H1 (cell line): ENCODE data around the gene EGR2. TPM values are rescaled to one million over a fixed set of nuclear protein-coding genes. Genes with fewer than 3 reads are reported as not detected.

Source experiments
- CTCF ChIA-PET: fragments of 300-600 bp; sonication (Branson Sonifier 250); formaldehyde crosslinking; loops from one replicate; lab custom pipeline; 2021; ENCODE audit not compliant: partially characterized antibody; lab: Charles Lee
- POLR2A ChIA-PET: fragments of 300-600 bp; sonication (Branson Sonifier 250); formaldehyde crosslinking; loops from one replicate; lab custom pipeline; 2021; ENCODE audit warnings: inconsistent platforms; ENCODE audit not compliant: partially characterized antibody; lab: Charles Lee
- DNase-seq, 2 experiments: peaks; one replicate each; pipeline versions ENCODE4 v3.0.0 to v3.0.0-alpha.2; 2010 to 2022; ENCODE audit warnings: low spot score in 2 of 2, low read depth in 1 of 2, mixed read lengths in 1 of 2
- FAIRE-seq: peaks from 2 replicates; lab custom pipeline; 2011; peaks lifted over from hg19 to GRCh38; lab: Jason Lieb, UNC
- H2AFZ ChIP-seq: 2 replicates; pipeline ENCODE4 v1.8.1; 2012; ENCODE audit warnings: low read length, inconsistent platforms
- H2AK5ac ChIP-seq: 2 replicates; pipeline ENCODE4 v1.6.1; 2013; ENCODE audit warnings: low read depth, low read length
- H2BK120ac ChIP-seq: replicated peaks from 2 replicates; pipeline ENCODE3; 2013; ENCODE audit warnings: low read depth, low read length, inconsistent platforms
- H2BK12ac ChIP-seq: 2 replicates; pipeline ENCODE4 v1.6.1; 2013; ENCODE audit warnings: low read depth, low read length
- H2BK15ac ChIP-seq: 2 replicates; pipeline ENCODE4 v1.6.1; 2013; ENCODE audit warnings: low read length
- H2BK20ac ChIP-seq: 2 replicates; pipeline ENCODE4 v1.6.1; 2013; ENCODE audit warnings: low read length
- H2BK5ac ChIP-seq: 2 replicates; pipeline ENCODE4 v1.6.1; 2013; ENCODE audit warnings: low read depth, low read length
- H3K14ac ChIP-seq: 2 replicates; pipeline ENCODE4 v1.6.1; 2013; ENCODE audit warnings: inconsistent platforms; ENCODE audit not compliant: insufficient read length
- H3K18ac ChIP-seq: 2 replicates; pipeline ENCODE4 v1.6.1; 2013; ENCODE audit warnings: low read length; ENCODE audit errors: extremely low read depth
- H3K23ac ChIP-seq: 2 replicates; pipeline ENCODE4 v1.6.1; 2013; ENCODE audit warnings: inconsistent platforms; ENCODE audit not compliant: insufficient read length
- H3K23me2 ChIP-seq: 2 replicates; pipeline ENCODE4 v1.6.1; 2013; ENCODE audit warnings: low read depth, low read length
- H3K27ac ChIP-seq: 2 replicates; pipeline ENCODE4 v1.6.1; 2011; ENCODE audit warnings: low read depth, low read length, inconsistent platforms
- H3K27me3 ChIP-seq, 4 experiments: replicated peaks in 1 of 4; 1 replicate in 1 of 4; 2 replicates in 3 of 4; pipeline versions ENCODE4 v1.6.1 to v1.8.1; 2011 to 2013; ENCODE audit warnings: low read length in 3 of 4, mild to moderate bottlenecking in 3 of 4, inconsistent platforms in 2 of 4, mixed read lengths in 2 of 4, moderate library complexity in 1 of 4; ENCODE audit not compliant: control insufficient read depth in 3 of 4, insufficient read depth in 3 of 4; ENCODE audit errors: extremely low read depth in 1 of 4
- H3K36me3 ChIP-seq, 4 experiments: 2 replicates each; pipeline versions ENCODE4 v1.6.1 to v1.8.1; 2011 to 2013; ENCODE audit warnings: mild to moderate bottlenecking in 4 of 4, low read length in 3 of 4, moderate library complexity in 2 of 4, control low read depth in 1 of 4, inconsistent platforms in 1 of 4; ENCODE audit not compliant: insufficient read depth in 4 of 4, control insufficient read depth in 2 of 4
- H3K4ac ChIP-seq: replicated peaks from 2 replicates; pipeline ENCODE3; 2013; ENCODE audit warnings: low read length, low read depth, mixed read lengths, inconsistent platforms; ENCODE audit not compliant: insufficient read length
- H3K4me1 ChIP-seq, 4 experiments: replicated peaks in 1 of 4; 1 replicate in 1 of 4; 2 replicates in 3 of 4; pipeline versions ENCODE4 v1.6.1 to v1.8.1; 2011 to 2013; ENCODE audit warnings: low read length in 3 of 4, inconsistent platforms in 2 of 4, mixed read lengths in 1 of 4; ENCODE audit not compliant: insufficient read depth in 4 of 4, control insufficient read depth in 3 of 4
- H3K4me2 ChIP-seq, 2 experiments: 2 replicates each; pipeline versions ENCODE4 v1.6.1 to v1.8.1; 2011 to 2013; ENCODE audit warnings: low read depth in 2 of 2, low read length in 2 of 2, control low read depth in 1 of 2, inconsistent platforms in 1 of 2, mild to moderate bottlenecking in 1 of 2; ENCODE audit not compliant: insufficient read depth in 1 of 2
- H3K4me3 ChIP-seq, 4 experiments: fragments of 200-600, 300-600 bp in 1 of 4; sonication (generic), shearing (Covaris generic), sonication (Bioruptor Twin) in 1 of 4; 2 replicates each; pipeline versions ENCODE4 v1.5.1 to v1.8.1; 2011 to 2016; ENCODE audit warnings: low read length in 4 of 4, low read depth in 3 of 4, control low read depth in 2 of 4, inconsistent platforms in 2 of 4, mild to moderate bottlenecking in 2 of 4, mixed read lengths in 1 of 4, moderate library complexity in 1 of 4; ENCODE audit not compliant: insufficient read depth in 2 of 4; ENCODE audit errors: extremely low read depth in 1 of 4
- H3K56ac ChIP-seq: replicated peaks from 2 replicates; pipeline ENCODE3; 2013; ENCODE audit warnings: low read depth, mild to moderate bottlenecking, mixed read lengths, low read length, inconsistent platforms; ENCODE audit not compliant: insufficient read length
- H3K79me1 ChIP-seq: 2 replicates; pipeline ENCODE4 v1.6.1; 2013; ENCODE audit warnings: low read depth, low read length, control low read depth
- H3K79me2 ChIP-seq, 2 experiments: 2 replicates each; pipeline versions ENCODE4 v1.6.1 to v1.8.1; 2012 to 2013; ENCODE audit warnings: low read length in 2 of 2, mild to moderate bottlenecking in 2 of 2, inconsistent platforms in 1 of 2; ENCODE audit not compliant: insufficient read depth in 2 of 2, control insufficient read depth in 1 of 2
- H3K9ac ChIP-seq, 4 experiments: replicated peaks in 1 of 4; 1 replicate in 1 of 4; 2 replicates in 3 of 4; pipeline versions ENCODE4 v1.6.1 to v1.8.1; 2011 to 2013; ENCODE audit warnings: low read depth in 3 of 4, low read length in 3 of 4, control low read depth in 2 of 4, mild to moderate bottlenecking in 2 of 4, moderate library complexity in 2 of 4, inconsistent platforms in 1 of 4; ENCODE audit errors: extremely low read depth in 1 of 4
- H3K9me3 ChIP-seq, 2 experiments: 2 replicates each; pipeline versions ENCODE4 v1.6.1 to v1.8.1; 2012 to 2013; ENCODE audit warnings: mild to moderate bottlenecking in 2 of 2, moderate library complexity in 2 of 2, control low read depth in 1 of 2, inconsistent platforms in 1 of 2, low read depth in 1 of 2, low read length in 1 of 2, mixed read lengths in 1 of 2; ENCODE audit not compliant: insufficient read depth in 2 of 2
- H4K20me1 ChIP-seq, 2 experiments: replicated peaks in 1 of 2; 2 replicates each; pipeline versions ENCODE3 to v1.8.1; 2011 to 2013; ENCODE audit warnings: inconsistent platforms in 2 of 2, low read length in 2 of 2, mild to moderate bottlenecking in 1 of 2; ENCODE audit not compliant: insufficient read depth in 2 of 2, control insufficient read depth in 1 of 2
- H4K5ac ChIP-seq: 2 replicates; pipeline ENCODE4 v1.6.1; 2013; ENCODE audit warnings: low read length, low read depth, mixed read lengths, inconsistent platforms; ENCODE audit not compliant: insufficient read length
- H4K8ac ChIP-seq: 2 replicates; pipeline ENCODE4 v1.8.0; 2013; ENCODE audit warnings: mild to moderate bottlenecking, moderate library complexity, low read length, inconsistent platforms; ENCODE audit not compliant: insufficient read depth; ENCODE audit errors: extremely low read depth
- H4K91ac ChIP-seq: replicated peaks from 2 replicates; pipeline ENCODE3; 2013; ENCODE audit warnings: low read length, mixed read lengths, inconsistent platforms; ENCODE audit not compliant: insufficient read length
- SP4 ChIP-seq: IDR thresholded peaks from 2 replicates; pipeline ENCODE4 v1.6.1; 2012; ENCODE audit warnings: low read length, inconsistent platforms
- SUZ12 ChIP-seq: fragments of 200-600 bp; sonication (generic); IDR thresholded peaks from 2 replicates; pipeline ENCODE4 v1.6.1; 2012; ENCODE audit warnings: mild to moderate bottlenecking, inconsistent platforms, low read length, moderate library complexity, mixed read lengths
- WGBS, 2 experiments: shearing (Covaris generic) in 1 of 2; methylation state at CpG; one replicate each; pipeline versions ENCODE4 v1.1.6 to v1.1.7; 2013 to 2015; ENCODE audit warnings: low lambda C conversion rate in 2 of 2, mixed read lengths in 2 of 2, inconsistent platforms in 1 of 2, low coverage in 1 of 2, missing lambda C conversion rate in 1 of 2; ENCODE audit not compliant: insufficient replicate concordance in 2 of 2, insufficient coverage in 1 of 2, insufficient read length in 1 of 2; ENCODE audit errors: extremely low coverage in 1 of 2, missing lambda C conversion rate in 1 of 2; 5-methylcytosine and 5-hydroxymethylcytosine counted together
- polyA plus RNA-seq, 7 experiments: library from polyadenylated mRNA; depleted of rRNA in 3 of 7; stranded (reverse) in 5 of 7; unstranded in 2 of 7; fragments of >200 nt in 5 of 7; fragments of 200-250 nt in 2 of 7; gene quantifications; 1 replicate in 5 of 7; 2 replicates in 1 of 7; 4 replicates in 1 of 7; pipeline versions ENCODE4 v1.2.1 to v1.2.3, GENCODE V29; 2011 to 2013; ENCODE audit warnings: missing spikeins in 2 of 7, mixed read lengths in 2 of 7
- total RNA-seq: library from RNA; stranded (reverse); fragmentation: NEBNext Ultra II Directional; extraction: Animal tissue kit (Norgen Biotek cat#: 25700); gene quantifications from 2 replicates; pipeline ENCODE4 v1.2.1, GENCODE V29; 2021

EGR2 gene
- total and polyA plus RNA-seq, 2 of the 8 experiments (the other 6 are each of a cell fraction or from before 2014, with no cell fraction given) = 1.3 to 2.1 TPM

GRCh38 chr10:62817766-62818425, 1.7 kb upstream of the EGR2 start:
- WGBS, 2 experiments = 4% methylated on average over 33 of the region's 51 CpGs; no CpG with 5 or more reads in 1 of the 2 experiments
- no peak overlapping the region for H2BK120ac ChIP-seq
- no peak overlapping the region for H3K27ac ChIP-seq
- H3K27me3 ChIP-seq = peaks cover 20 to 64% (median 58%) of the 10 kb centered on the region in 4 experiments
- H3K14ac ChIP-seq = no peak overlapping the region
- H3K18ac ChIP-seq = no peak overlapping the region
- H3K79me2 ChIP-seq = no peaks in the 10 kb centered on the region
- no peak overlapping the region for H3K23ac ChIP-seq
- peak overlapping the region; percentile 83 to 94 for H3K4me2 ChIP-seq
- H2BK5ac ChIP-seq = no peak overlapping the region
- no peaks in the 10 kb centered on the region for H3K79me1 ChIP-seq
- H2BK15ac ChIP-seq = no peak overlapping the region
- H2BK20ac ChIP-seq = no peak overlapping the region
- no peak overlapping the region for H2AK5ac ChIP-seq
- H4K91ac ChIP-seq = no peak overlapping the region
- H3K9me3 ChIP-seq = no peaks in the 10 kb centered on the region
- H4K20me1 ChIP-seq = peaks cover 0 to 13% of the 10 kb centered on the region in 2 experiments
- peak overlapping the region; percentile 92; the same call in 1 of the 2 replicates for H2AFZ ChIP-seq
- no peak overlapping the region for H3K9ac ChIP-seq
- peak in 1 of 2 experiments; percentile 73 for DNase-seq
- FAIRE-seq = no peak
- H3K36me3 ChIP-seq = no peaks in the 10 kb centered on the region
- peaks cover 0 to 11% (median 4%) of the 10 kb centered on the region in 4 experiments; a peak in 4 of 7 replicates for H3K4me1 ChIP-seq
- no peak overlapping the region for H4K5ac ChIP-seq
- CTCF ChIA-PET = interaction anchor here (0.5 to 6.9 kb wide), 22 partner anchors 12 to 1001 kb away, joined by 3 to 94 read pairs (median 4); partner anchors contain the start of genes ADO and NRBF2
- peak overlapping the region; percentile 83 for H4K8ac ChIP-seq
- H3K23me2 ChIP-seq = peaks cover 26% of the 10 kb centered on the region
- H2BK12ac ChIP-seq = no peak overlapping the region
- POLR2A ChIA-PET = interaction anchor here (0.7 to 7.7 kb wide), 6 partner anchors 13 to 315 kb away, joined by 3 to 99 read pairs (median 3); partner anchors contain the start of genes ADO and NRBF2
- no peak overlapping the region for H3K56ac ChIP-seq
- H3K4me3 ChIP-seq = peak overlapping the region; percentile 56 to 81 (median 70); a peak in 7 of 8 replicates
- no peak overlapping the region for H3K4ac ChIP-seq
- TF ChIP-seq SUZ12 (peak; percentile 36), SP4 (0 out of 2 replicates have a peak, but pooled peaks have one; percentile 4)
